HL-60 (cell line): ENCODE data around the gene TMEM117.
"Not testable (repeated sequence)": the region's sequence is repeated elsewhere in the genome, so short reads cannot be mapped to it uniquely, and the experiment has no call there.

Source experiments
- DNase-seq, 2 experiments: peaks; one replicate each; pipeline ENCODE4 v3.0.0-alpha.2; 2010 to 2020; ENCODE audit warnings: low read depth in 1 of 2, low spot score in 1 of 2
- H3K27ac ChIP-seq: fragments of 250-450 bp; sonication (Bioruptor Pico); replicated peaks from 2 replicates; pipeline ENCODE4 v1.5.1; 2020; ENCODE audit warnings: mild to moderate bottlenecking, moderate library complexity
- H3K27me3 ChIP-seq: fragments of 250-450 bp; sonication (Bioruptor Pico); 2 replicates; pipeline ENCODE4 v1.5.1; 2021; ENCODE audit warnings: mild to moderate bottlenecking, moderate library complexity; ENCODE audit not compliant: insufficient read depth, poor library complexity, severe bottlenecking
- H3K4me3 ChIP-seq: replicated peaks from 2 replicates; pipeline ENCODE4 v1.5.1; 2011; ENCODE audit warnings: mild to moderate bottlenecking, control low read depth, low read length; ENCODE audit not compliant: insufficient read depth
- GABPA ChIP-seq: IDR thresholded peaks from 2 replicates; pipeline ENCODE4 v1.6.1; 2012; ENCODE audit warnings: low read depth
- POLR2AphosphoS5 ChIP-seq: IDR thresholded peaks from 2 replicates; pipeline ENCODE4 v1.6.1; 2012; ENCODE audit warnings: low read depth
- SPI1 ChIP-seq: IDR thresholded peaks from 2 replicates; pipeline ENCODE4 v1.6.1; 2012; ENCODE audit warnings: low read depth, mild to moderate bottlenecking, borderline replicate concordance
- TF ChIP-seq, protein P1 (sequence below): IDR thresholded peaks from one replicate; pipeline ENCODE4 v1.5.1; 2011; ENCODE audit warnings: low read length, control low read depth, inconsistent platforms; ENCODE audit not compliant: insufficient read depth
- TF ChIP-seq, protein P2 (sequence below): IDR thresholded peaks from 2 replicates; pipeline ENCODE4 v1.6.1; 2012; ENCODE audit warnings: low read depth; ENCODE audit not compliant: insufficient replicate concordance

The TMEM117 gene

DNA sequence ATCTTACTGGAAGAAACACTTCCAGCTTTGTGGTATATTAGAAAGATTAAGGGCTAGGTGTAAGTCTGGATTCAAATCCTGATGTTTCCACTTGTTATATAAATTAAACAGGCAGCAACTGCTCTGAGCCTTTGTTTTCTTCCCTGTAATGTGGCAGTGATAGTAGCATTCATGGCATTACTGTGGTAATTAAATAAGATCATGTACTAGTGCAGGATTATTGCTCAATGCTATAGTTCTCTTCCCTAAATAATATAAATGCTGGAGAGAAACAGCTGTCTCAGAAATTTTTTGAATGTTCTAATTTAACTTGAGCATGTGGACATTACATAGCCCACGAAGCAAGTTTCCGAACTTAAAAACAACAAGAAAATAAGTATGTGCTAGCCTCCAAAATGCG is 5.4 kb downstream of the TMEM117 start:
- TF ChIP-seq GABPA: no peak
- TF ChIP-seq, protein P1, sequence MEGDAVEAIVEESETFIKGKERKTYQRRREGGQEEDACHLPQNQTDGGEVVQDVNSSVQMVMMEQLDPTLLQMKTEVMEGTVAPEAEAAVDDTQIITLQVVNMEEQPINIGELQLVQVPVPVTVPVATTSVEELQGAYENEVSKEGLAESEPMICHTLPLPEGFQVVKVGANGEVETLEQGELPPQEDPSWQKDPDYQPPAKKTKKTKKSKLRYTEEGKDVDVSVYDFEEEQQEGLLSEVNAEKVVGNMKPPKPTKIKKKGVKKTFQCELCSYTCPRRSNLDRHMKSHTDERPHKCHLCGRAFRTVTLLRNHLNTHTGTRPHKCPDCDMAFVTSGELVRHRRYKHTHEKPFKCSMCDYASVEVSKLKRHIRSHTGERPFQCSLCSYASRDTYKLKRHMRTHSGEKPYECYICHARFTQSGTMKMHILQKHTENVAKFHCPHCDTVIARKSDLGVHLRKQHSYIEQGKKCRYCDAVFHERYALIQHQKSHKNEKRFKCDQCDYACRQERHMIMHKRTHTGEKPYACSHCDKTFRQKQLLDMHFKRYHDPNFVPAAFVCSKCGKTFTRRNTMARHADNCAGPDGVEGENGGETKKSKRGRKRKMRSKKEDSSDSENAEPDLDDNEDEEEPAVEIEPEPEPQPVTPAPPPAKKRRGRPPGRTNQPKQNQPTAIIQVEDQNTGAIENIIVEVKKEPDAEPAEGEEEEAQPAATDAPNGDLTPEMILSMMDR: no peak
- Histone ChIP-seq H3K27ac (no peak overlapping the region), H3K27me3 (no peaks in the 10 kb centered on the region), H3K4me3 (no peak overlapping the region)
- no peak for DNase-seq

DNA sequence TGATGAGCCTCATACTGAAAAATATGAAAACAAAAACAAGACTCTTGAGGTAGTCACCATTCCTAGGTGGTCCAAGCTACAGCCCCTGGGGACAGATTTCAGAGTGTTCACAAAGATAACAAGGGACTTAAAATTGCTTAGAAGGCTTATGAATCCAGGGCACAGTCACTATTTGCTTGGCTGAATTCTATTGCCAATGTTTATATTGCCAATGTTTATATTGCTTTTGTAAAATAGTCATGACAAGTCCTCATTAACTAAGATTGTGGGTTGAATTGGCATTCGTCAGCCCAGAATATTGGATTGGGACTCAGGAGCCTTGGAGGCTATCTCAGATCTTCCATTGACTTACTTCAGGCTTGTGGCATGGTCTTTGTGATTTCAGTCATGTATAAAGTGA is 6.4 kb downstream of the TMEM117 start:
- Histone ChIP-seq H3K4me3 (no peak overlapping the region), H3K27me3 (no peaks in the 10 kb centered on the region), H3K27ac (no peak overlapping the region)
- DNase-seq: no peak
- TF ChIP-seq, protein P2, sequence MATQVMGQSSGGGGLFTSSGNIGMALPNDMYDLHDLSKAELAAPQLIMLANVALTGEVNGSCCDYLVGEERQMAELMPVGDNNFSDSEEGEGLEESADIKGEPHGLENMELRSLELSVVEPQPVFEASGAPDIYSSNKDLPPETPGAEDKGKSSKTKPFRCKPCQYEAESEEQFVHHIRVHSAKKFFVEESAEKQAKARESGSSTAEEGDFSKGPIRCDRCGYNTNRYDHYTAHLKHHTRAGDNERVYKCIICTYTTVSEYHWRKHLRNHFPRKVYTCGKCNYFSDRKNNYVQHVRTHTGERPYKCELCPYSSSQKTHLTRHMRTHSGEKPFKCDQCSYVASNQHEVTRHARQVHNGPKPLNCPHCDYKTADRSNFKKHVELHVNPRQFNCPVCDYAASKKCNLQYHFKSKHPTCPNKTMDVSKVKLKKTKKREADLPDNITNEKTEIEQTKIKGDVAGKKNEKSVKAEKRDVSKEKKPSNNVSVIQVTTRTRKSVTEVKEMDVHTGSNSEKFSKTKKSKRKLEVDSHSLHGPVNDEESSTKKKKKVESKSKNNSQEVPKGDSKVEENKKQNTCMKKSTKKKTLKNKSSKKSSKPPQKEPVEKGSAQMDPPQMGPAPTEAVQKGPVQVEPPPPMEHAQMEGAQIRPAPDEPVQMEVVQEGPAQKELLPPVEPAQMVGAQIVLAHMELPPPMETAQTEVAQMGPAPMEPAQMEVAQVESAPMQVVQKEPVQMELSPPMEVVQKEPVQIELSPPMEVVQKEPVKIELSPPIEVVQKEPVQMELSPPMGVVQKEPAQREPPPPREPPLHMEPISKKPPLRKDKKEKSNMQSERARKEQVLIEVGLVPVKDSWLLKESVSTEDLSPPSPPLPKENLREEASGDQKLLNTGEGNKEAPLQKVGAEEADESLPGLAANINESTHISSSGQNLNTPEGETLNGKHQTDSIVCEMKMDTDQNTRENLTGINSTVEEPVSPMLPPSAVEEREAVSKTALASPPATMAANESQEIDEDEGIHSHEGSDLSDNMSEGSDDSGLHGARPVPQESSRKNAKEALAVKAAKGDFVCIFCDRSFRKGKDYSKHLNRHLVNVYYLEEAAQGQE: no peak
- TF ChIP-seq GABPA (no peak), SPI1 (no peak), POLR2AphosphoS5 (no peak)
- TF ChIP-seq, protein P1: no peak

DNA sequence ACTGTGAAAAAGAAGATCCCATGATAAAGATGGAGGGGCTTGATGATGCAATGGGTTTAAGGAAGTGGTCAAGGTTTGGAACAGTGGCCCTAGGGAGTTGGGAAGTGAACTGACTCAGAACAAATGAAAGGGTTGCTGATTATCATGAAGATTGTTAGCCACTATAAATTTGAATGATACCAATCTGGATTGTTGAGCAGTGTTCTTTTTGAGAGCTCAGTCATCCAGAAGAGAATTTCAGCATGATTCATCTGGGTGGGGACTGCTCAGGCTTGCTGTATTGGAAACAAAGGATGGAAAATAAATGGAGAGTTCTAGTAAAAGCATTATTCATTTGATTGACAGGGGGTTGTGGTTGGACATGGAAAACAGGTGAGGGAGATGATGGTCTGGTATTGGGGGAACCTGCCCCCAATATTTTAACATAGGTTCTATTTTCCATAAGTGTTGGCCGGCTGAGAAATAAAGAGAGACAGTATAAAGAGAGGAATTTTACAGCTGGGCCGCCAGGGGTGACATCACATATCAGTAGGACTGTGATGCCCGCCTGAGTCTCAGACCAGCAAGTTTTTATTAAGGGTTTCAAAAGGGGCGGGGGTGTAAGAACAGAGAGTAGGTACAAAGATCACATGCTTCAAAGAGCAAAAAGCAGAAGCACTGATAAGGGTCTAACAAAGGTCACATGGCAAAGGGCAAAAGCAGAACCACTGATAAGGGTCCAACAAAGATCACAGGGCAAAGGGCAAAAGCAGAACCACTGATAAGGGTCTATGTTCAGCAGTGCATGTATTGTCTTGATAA is 11.7 kb downstream of the TMEM117 start:
- H3K27me3 ChIP-seq, H3K4me3 ChIP-seq, H3K27ac ChIP-seq, DNase-seq: not testable (repeated sequence)

DNA sequence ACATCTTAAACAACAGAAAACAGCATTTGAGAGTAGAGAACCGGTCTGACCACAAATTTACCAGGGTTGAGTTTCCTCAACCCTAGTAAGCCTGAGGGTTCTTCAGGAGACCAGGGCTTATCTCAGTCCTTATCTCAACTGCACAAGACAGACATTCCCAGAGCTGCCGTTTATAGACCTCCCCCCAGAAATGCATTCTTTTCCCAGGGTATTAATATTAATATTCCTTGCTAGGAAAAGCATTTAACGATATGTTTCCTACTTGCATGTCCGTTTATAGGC is 12.3 kb downstream of the TMEM117 start:
- TF ChIP-seq SPI1 (no peak), GABPA (no peak), POLR2AphosphoS5 (no peak)
- TF ChIP-seq, protein P1: no peak
- TF ChIP-seq, protein P2: no peak
- Histone ChIP-seq H3K4me3 (no peak overlapping the region), H3K27ac (no peak overlapping the region), H3K27me3 (no peaks in the 10 kb centered on the region)
- DNase-seq: no peak
